ENCODE measurements around the gene IL21.

The IL21 gene

DNA sequence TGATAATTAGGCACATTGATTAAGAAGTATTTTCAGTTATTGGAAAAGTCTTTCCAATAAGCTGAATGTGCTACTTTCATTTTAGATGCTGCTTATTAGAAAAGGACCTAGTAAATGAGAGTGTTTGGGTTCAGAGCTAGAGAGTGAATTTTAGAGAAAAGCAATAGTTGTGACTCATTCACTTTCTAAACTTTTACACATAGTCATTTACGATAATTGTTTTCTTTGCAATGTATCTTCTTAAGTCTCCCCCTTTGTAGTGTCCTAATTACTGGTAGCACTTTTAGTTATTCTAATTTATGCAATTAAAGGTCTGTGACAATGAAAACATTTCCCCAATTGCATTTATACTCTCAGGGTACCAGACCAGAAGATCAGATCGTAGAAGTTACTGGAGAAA lies 1.3 kb downstream of the IL21 start:
- no peak for TF ChIP-seq EZH2phosphoT487 (IDR thresholded peaks at IDR 0.05; ENCODE audit: low read length)
- TF ChIP-seq, protein P1, sequence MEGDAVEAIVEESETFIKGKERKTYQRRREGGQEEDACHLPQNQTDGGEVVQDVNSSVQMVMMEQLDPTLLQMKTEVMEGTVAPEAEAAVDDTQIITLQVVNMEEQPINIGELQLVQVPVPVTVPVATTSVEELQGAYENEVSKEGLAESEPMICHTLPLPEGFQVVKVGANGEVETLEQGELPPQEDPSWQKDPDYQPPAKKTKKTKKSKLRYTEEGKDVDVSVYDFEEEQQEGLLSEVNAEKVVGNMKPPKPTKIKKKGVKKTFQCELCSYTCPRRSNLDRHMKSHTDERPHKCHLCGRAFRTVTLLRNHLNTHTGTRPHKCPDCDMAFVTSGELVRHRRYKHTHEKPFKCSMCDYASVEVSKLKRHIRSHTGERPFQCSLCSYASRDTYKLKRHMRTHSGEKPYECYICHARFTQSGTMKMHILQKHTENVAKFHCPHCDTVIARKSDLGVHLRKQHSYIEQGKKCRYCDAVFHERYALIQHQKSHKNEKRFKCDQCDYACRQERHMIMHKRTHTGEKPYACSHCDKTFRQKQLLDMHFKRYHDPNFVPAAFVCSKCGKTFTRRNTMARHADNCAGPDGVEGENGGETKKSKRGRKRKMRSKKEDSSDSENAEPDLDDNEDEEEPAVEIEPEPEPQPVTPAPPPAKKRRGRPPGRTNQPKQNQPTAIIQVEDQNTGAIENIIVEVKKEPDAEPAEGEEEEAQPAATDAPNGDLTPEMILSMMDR (IDR thresholded peaks at IDR 0.05; ENCODE audit: low read length): no peak
- no peak for TF ChIP-seq EZH2 (optimal IDR thresholded peaks at IDR 0.05; ENCODE audit: low read depth, low read length)

DNA sequence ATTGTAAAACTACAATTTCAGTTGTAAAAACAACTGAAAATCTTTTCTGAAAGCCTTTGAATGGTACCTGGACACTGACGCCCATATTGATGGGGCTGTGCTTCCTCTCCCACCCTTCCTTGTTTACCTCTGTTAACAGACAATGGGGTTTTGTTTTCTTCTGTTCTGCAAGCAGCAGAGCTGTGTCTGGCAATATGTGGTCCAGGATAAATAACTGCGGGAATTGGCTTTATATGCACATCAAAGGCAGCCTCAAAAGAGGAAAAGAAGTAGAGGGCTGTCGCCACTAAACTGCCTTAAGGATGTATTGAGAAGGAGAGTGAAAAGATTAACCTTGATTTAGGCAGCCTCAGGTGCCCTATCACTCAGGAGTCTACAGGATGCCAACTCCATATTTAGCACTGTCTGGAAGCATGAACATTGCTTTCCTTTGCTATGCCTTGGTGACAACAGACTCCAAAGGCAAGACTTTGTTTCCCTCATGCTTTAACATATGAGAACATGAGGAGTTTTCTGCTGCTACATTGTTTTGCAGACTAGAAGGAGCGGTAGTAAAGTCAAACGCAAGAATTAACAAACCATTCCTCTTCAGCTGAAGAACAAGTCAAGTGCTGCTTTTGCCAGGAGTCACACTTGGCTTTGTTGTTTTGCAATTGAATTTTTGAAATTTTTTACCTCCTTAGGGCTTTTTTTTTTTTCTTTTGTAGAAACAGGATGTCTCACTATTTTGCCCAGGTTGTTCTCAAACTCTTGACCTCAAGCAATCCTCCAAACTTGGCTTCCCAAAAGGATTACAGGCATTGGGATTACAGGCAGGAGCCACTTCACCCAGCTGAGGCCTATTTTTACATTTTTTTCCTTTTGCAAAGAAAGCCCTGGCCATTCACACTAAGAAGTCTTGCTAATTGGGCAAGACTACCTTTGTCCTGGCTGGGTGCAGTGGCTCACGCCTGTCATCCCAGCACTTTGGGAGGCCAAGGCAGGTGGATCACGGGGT lies 3.0 kb downstream of the IL21 start:
- peaks cover 18% of the 10 kb centered on the region for H3K4me1 ChIP-seq (ENCODE audit: low read length)
- no peak for DNase-seq
- peak overlapping the region; percentile 71 for H3K4me2 ChIP-seq (ENCODE audit: low read depth, low read length)

More for the DNA sequence above, 1.3 kb downstream of the IL21 start:
- H3K79me2 ChIP-seq (ENCODE audit: low read length): no peaks in the 10 kb centered on the region
- no peak for DNase-seq
- H2AFZ ChIP-seq (ENCODE audit: low read length): no peak overlapping the region
- peaks cover 18% of the 10 kb centered on the region for H3K4me1 ChIP-seq (ENCODE audit: low read length)
- H3K4me3 ChIP-seq (ENCODE audit: low read length): no peak overlapping the region
- no peaks in the 10 kb centered on the region for H3K9me2 ChIP-seq (replicated peaks; ENCODE audit: insufficient read depth, low read length)
- H3K9ac ChIP-seq (ENCODE audit: low read length): no peak overlapping the region
- no peaks in the 10 kb centered on the region for H3K27me3 ChIP-seq (replicated peaks; ENCODE audit: insufficient read depth, low read length)
- H3F3A ChIP-seq (ENCODE audit: insufficient read depth, low read length): peaks cover 15% of the 10 kb centered on the region
- H4K20me1 ChIP-seq (ENCODE audit: insufficient read depth, low read length): no peaks in the 10 kb centered on the region
- no peak overlapping the region for H3K4me2 ChIP-seq (ENCODE audit: low read depth, low read length)
- H3K9me3 ChIP-seq (replicated peaks; ENCODE audit: insufficient read depth, low read length): no peaks in the 10 kb centered on the region
- no peaks in the 10 kb centered on the region for H3K36me3 ChIP-seq (replicated peaks; ENCODE audit: insufficient read depth, low read length)
- no peak overlapping the region for H3K27ac ChIP-seq (ENCODE audit: low read length)

DNA sequence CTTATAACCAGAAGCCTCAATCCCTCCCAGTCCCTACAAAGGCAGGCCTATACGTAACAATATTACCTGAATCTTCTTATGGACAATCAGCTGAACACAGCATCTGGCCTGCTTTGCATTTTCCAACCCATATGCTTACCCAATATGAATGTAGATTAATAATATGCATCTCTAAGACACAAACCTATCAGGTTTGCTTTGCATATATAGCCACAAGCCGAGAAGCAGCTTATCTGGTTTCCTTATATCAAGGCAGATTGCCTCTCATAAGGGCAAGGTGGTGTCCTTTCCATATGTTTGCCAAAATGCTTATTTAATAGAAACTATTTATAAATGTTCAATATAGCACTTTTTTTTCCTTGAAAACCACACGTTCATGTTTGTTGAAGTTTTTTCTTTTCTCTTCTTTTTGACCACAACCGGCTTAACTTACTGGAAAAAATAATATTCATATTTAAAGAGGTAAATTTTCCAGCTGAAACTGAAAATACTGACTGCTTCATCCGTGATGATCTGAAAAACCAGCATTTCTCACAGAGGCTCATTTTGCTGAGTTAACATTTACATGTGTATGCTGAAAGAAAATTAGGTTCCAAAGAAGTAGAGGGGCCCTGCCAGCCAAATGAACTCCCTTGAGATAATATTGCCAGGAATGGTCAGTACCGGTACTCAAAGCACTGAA lies 3.8 kb downstream of the IL21 start:
- Histone ChIP-seq H3K79me2 (ENCODE audit: low read length) (no peaks in the 10 kb centered on the region), H3K4me2 (ENCODE audit: low read depth, low read length) (peak overlapping the region; percentile 71), H3K27ac (ENCODE audit: low read length) (peak overlapping the region; percentile 73), H3K4me3 (ENCODE audit: low read length) (peak overlapping the region; percentile 13), H3K27me3 (replicated peaks; ENCODE audit: insufficient read depth, low read length) (no peaks in the 10 kb centered on the region), H3K4me1 (ENCODE audit: low read length) (peaks cover 18% of the 10 kb centered on the region), H2AFZ (ENCODE audit: low read length) (peak overlapping the region; percentile 20), H3K9ac (ENCODE audit: low read length) (peak overlapping the region; percentile 37; the same call in 1 of the 2 replicates), H4K20me1 (ENCODE audit: insufficient read depth, low read length) (no peaks in the 10 kb centered on the region), H3K36me3 (replicated peaks; ENCODE audit: insufficient read depth, low read length) (no peaks in the 10 kb centered on the region), H3K9me3 (replicated peaks; ENCODE audit: insufficient read depth, low read length) (no peaks in the 10 kb centered on the region), H3K9me2 (replicated peaks; ENCODE audit: insufficient read depth, low read length) (no peaks in the 10 kb centered on the region), H3F3A (ENCODE audit: insufficient read depth, low read length) (peaks cover 15% of the 10 kb centered on the region)
- peak; percentile 82 for DNase-seq
- TF ChIP-seq, protein P1 (IDR thresholded peaks at IDR 0.05; ENCODE audit: low read length): no peak
- TF ChIP-seq EZH2 (optimal IDR thresholded peaks at IDR 0.05; ENCODE audit: low read depth, low read length) (no peak), EZH2phosphoT487 (IDR thresholded peaks at IDR 0.05; ENCODE audit: low read length) (no peak)

More for the DNA sequence above, 3.0 kb downstream of the IL21 start:
- Histone ChIP-seq H3K27ac (ENCODE audit: low read length) (peak overlapping the region; percentile 73), H3K79me2 (ENCODE audit: low read length) (no peaks in the 10 kb centered on the region), H3K27me3 (replicated peaks; ENCODE audit: insufficient read depth, low read length) (no peaks in the 10 kb centered on the region), H2AFZ (ENCODE audit: low read length) (peak overlapping the region; percentile 20), H3K4me3 (ENCODE audit: low read length) (peak overlapping the region; percentile 13; the same call in 1 of the 2 replicates), H4K20me1 (ENCODE audit: insufficient read depth, low read length) (no peaks in the 10 kb centered on the region), H3K36me3 (replicated peaks; ENCODE audit: insufficient read depth, low read length) (no peaks in the 10 kb centered on the region), H3F3A (ENCODE audit: insufficient read depth, low read length) (peaks cover 15% of the 10 kb centered on the region), H3K9me3 (replicated peaks; ENCODE audit: insufficient read depth, low read length) (no peaks in the 10 kb centered on the region), H3K9me2 (replicated peaks; ENCODE audit: insufficient read depth, low read length) (no peaks in the 10 kb centered on the region), H3K9ac (ENCODE audit: low read length) (peak overlapping the region; percentile 37; the same call in 1 of the 2 replicates)
- TF ChIP-seq, protein P1 (IDR thresholded peaks at IDR 0.05; ENCODE audit: low read length): no peak
- TF ChIP-seq EZH2phosphoT487 (IDR thresholded peaks at IDR 0.05; ENCODE audit: low read length): no peak
- no peak for TF ChIP-seq EZH2 (optimal IDR thresholded peaks at IDR 0.05; ENCODE audit: low read depth, low read length)
